NB4 (cell line): ENCODE measurements around the gene IGSF21.

ENCODE experiments used
- DNase-seq: peaks from one replicate; pipeline ENCODE4 v3.0.0; 2010; ENCODE audit warnings: low read depth
- H3K4me3 ChIP-seq: one replicate; pipeline ENCODE4 v1.5.1; 2011; ENCODE audit warnings: mild to moderate bottlenecking, low read depth, low read length, moderate library complexity
- MAX ChIP-seq: IDR thresholded peaks from 2 replicates; pipeline ENCODE4 v1.6.1; 2011; ENCODE audit warnings: low read depth, low read length
- MYC ChIP-seq: IDR thresholded peaks from 2 replicates; pipeline ENCODE4 v1.6.1; 2011; ENCODE audit warnings: low read depth, low read length
- POLR2A ChIP-seq: IDR thresholded peaks from 2 replicates; pipeline ENCODE4 v1.6.1; 2011; ENCODE audit warnings: mild to moderate bottlenecking; ENCODE audit not compliant: insufficient read length; ENCODE audit errors: extremely low read depth
- TF ChIP-seq, protein P1 (sequence below): IDR thresholded peaks from one replicate; pipeline ENCODE4 v1.5.1; 2012; ENCODE audit warnings: low read depth, low read length

IGSF21 gene

DNA sequence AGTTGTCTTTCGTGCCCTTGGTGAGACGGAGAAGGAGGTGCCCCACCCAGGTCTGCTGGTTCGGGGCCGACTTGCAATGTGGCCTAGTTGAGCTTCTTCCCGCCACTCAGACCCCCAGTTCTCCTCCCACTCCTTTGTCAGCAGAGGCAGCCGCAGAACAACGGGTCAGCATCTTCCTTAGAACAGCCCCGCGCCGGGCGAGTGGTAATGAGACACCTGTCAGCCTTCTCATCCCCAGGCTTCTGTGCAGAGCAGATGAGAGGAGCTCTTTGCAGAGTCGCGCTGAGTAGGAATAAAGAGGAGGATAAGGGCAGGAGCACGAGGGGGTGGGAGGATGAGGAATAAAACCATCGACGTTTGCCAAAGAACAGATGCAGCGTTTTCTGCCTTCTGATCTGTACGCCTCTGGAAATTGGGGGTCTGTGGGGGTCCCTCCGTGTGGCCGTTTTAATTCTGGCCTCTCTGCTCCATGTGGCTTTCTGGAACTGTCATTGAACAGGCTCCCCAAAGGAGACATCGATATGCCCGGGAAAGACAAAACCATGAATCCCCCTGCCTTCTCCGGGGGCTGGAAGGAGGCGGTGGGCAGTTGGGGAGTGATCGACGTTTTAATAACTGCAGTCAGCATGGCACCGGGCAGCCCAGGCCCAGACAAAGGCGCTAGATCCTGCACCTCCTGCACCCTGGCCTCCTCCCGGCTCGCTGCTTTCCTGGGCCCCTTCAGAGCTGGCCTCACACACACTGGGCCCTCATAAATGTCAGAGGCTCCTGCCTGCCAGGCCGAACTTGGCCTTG is 27.5 kb upstream of the IGSF21 start:
- no peak for DNase-seq
- no peak overlapping the region for H3K4me3 ChIP-seq
- no peak for TF ChIP-seq POLR2A

GRCh38 chr1:18085387-18086074 is 22.1 kb upstream of the IGSF21 start:
- DNase-seq, result no peak
- TF ChIP-seq, protein P1, sequence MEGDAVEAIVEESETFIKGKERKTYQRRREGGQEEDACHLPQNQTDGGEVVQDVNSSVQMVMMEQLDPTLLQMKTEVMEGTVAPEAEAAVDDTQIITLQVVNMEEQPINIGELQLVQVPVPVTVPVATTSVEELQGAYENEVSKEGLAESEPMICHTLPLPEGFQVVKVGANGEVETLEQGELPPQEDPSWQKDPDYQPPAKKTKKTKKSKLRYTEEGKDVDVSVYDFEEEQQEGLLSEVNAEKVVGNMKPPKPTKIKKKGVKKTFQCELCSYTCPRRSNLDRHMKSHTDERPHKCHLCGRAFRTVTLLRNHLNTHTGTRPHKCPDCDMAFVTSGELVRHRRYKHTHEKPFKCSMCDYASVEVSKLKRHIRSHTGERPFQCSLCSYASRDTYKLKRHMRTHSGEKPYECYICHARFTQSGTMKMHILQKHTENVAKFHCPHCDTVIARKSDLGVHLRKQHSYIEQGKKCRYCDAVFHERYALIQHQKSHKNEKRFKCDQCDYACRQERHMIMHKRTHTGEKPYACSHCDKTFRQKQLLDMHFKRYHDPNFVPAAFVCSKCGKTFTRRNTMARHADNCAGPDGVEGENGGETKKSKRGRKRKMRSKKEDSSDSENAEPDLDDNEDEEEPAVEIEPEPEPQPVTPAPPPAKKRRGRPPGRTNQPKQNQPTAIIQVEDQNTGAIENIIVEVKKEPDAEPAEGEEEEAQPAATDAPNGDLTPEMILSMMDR, result no peak
- TF ChIP-seq POLR2A, result no peak
- TF ChIP-seq MAX, result no peak
- TF ChIP-seq MYC, result no peak
- H3K4me3 ChIP-seq, result no peak overlapping the region

- no peak for TF ChIP-seq MYC
- no peak for TF ChIP-seq MAX
- TF ChIP-seq, protein P1, result no peak
- TF ChIP-seq POLR2A, result no peak
- no peak overlapping the region for H3K4me3 ChIP-seq
- DNase-seq, result no peak
Measured at GRCh38 chr1:18088077-18088594, 19.5 kb upstream of the IGSF21 start.

DNA sequence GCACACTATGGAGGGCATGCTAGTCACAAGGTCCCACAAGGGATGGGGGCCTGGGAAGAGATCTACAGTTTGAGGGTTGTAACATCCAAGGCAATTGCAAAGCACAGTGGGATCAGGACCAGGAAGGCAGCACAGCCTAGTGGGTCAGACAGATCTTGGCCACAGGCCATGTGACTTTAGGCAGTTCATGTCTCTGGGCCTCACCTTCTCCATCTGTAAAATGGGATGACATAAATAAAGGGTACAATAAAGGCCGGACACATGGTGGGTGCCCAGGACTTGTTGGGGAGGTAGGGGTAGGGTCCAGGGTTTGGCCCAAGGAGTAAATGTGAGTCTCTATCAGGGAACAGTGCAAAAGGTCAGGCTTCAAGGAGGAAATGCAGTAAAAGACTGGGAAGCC is 18.1 kb upstream of the IGSF21 start:
- no peak overlapping the region for H3K4me3 ChIP-seq
- DNase-seq, result no peak
- TF ChIP-seq MAX, result no peak
- TF ChIP-seq POLR2A, result no peak

DNA sequence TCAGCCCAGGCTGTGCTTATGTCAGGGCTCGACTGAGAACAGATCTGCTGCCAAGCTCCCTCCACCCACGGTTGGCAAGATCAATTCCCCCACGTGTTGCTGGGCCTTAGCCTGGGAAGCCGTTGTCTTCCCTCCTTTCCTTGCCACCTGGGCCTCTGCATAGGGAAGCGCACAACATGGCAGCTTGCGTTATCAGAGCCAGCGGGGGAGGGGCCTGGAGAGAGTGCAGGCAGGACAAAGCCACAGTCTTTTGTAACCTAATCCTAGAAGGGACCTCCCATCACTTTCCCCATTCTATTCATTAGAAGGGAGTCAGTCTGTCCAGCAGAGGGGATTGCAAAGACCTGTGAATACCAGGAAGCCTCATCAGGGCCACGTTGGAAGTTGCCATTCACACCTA is 17.0 kb upstream of the IGSF21 start:
- H3K4me3 ChIP-seq, result no peak overlapping the region
- TF ChIP-seq, protein P1, result no peak
- no peak for TF ChIP-seq POLR2A
- TF ChIP-seq MAX, result no peak
- no peak for TF ChIP-seq MYC
- DNase-seq, result no peak

GRCh38 chr1:18091660-18092446 is 15.7 kb upstream of the IGSF21 start:
- DNase-seq, result no peak
- TF ChIP-seq MYC (no peak), POLR2A (no peak), MAX (no peak)
- TF ChIP-seq, protein P1, result no peak

More at GRCh38 chr1:18091660-18092446, 15.7 kb upstream of the IGSF21 start:
- H3K4me3 ChIP-seq, result no peak overlapping the region
